Measurements from ENCODE around the gene CDKL5.

- TF ChIP-seq CTCF (IDR thresholded peaks at IDR 0.05; ENCODE audit: insufficient read depth, low read length): no peak
- no peak for TF ChIP-seq GABPA (IDR thresholded peaks at IDR 0.05; ENCODE audit: low read depth)
Measured at GRCh38 chrX:18676050-18676449, 250.6 kb downstream of the CDKL5 start.
